NCI-H1417 (cell line): ENCODE data around the gene STKLD1.

Source experiments
- DNase-seq, 3 experiments: peaks; one replicate each; lab custom pipeline; 2025; lab: John Stamatoyannopoulos, UW

The STKLD1 gene

DNA sequence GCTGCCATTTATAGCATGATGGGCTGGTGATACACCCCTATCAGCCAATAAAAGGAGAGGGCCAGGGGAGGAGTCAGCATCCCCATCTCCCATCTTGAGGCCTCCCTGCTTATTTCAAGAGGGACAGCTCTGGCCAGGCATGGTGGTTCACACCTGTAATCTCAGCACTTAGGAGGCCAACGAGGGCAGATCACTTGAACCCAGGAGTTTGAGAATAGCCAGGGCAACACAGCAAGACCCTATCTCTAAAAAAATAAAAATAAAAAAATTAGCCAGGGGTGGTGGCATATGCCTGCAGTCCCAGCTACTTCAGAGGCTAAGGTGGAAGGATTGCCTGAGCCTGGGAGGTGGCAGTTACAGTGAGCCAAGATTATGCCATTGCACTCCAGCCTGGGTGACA is 31.9 kb downstream of the STKLD1 start:
- DNase-seq, result no peak

DNA sequence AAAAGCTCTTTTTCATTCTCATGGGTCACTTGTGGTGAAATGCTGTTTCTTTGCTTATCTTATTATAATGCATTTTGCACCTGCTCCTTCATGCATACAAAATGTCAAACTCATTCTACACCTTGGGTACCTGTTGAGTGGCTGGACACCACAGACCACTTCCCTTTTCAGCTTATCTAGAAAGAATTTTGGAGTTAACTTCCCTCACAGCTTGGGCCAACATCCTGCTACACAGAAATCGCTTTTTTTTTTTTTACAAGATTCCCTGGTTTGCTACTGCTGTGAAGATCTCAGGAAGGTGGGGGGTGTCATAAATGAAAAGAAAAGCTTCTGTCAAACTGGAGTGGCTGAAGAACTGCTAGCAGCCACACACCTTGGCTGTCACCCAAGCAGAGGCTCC is 39.0 kb downstream of the STKLD1 start:
- DNase-seq, result no peak

DNA sequence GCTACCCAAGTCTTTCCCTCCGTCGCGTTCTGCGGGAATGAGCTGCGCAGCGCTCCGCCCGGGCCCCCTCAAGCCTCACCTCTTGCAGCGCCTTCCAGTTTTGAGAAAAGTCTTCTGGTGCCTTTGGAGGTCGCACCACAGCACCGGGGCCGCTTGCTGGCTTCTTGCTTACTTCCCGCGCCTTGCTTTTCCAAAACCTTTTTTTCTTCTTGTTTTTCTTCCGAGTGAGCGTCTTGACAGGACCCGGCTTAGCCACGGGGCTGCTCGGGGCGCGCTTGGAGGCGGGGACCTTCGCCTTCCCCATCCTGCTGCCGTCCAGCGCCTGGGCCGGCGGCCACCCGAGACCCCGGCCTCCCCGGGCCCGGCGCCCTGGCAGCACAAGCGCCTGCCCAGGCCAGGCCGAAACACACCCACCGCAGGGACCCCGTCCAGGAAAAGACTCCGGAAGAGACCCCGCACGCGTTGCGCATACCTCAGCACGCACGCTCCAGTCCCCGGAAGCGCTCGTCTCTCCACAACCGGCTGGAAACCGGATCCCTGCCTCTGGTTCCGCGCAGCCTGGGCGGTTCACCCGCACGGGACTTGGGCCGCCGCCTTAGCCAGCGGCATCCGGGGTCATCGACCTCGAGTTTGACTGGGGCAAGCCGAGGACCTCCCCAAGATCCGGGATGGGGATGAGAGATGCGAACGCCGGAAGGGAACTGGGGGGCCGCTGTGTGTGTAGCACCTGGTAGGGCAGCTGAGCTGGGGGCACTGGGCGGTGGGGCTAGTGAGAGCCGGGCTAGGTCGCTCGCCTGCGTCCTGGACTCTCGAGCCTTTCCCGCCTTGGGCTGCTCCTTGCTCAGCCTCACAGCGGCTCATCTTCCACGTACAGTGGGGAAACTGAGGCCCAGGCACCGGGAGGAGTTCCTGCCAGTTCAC is 41.6 kb downstream of the STKLD1 start, which contains the start of gene REXO4:
Gene REXO4 (minus strand): TSS at position 470 of the 921 bp plus-strand sequence. CDS start 166 bp downstream, at position 304.
- DNase-seq, result peak; percentile 61 to 92 (median 87)

DNA sequence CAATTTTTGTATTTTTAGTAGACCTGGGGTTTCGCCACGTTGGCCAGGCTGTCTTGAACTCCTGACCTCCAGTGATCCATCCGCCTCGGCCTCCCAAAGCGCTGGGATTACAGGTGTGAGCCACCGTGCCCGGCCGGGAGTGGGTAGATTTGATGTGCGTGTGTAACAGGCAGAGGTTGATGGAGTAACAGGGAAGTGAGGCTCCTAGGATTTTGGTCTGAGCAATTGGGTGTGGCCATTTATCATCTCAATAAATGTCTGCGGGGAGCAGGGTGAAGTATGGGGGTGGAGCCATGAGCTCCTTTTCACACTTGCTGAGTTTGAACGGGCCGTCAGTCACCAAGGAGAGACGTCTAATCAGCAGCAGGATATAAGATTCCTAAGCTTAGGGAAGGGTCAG is 42.8 kb downstream of the STKLD1 start:
- DNase-seq, result no peak

DNA sequence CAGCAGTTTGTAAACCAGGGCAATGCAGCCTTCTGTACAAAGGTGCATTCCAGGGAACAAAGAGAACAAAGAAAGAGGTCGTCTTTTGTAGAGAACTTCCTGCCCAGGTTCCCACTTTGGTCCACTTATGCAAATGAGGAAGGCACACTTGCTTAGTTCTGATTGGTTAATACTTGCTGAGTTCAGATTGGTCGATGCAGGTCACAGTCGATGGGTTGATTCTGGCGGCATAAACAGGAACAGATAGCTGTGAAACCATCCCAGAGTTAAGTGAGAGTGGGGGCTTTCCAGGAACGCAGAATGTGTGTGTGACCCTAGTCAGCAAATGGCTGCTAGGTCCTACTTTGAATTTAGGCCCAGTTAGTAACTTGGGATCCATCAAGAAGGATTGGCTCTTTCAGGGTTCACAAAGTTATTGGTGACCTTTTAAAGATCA is 44.2 kb downstream of the STKLD1 start:
- no peak for DNase-seq

DNA sequence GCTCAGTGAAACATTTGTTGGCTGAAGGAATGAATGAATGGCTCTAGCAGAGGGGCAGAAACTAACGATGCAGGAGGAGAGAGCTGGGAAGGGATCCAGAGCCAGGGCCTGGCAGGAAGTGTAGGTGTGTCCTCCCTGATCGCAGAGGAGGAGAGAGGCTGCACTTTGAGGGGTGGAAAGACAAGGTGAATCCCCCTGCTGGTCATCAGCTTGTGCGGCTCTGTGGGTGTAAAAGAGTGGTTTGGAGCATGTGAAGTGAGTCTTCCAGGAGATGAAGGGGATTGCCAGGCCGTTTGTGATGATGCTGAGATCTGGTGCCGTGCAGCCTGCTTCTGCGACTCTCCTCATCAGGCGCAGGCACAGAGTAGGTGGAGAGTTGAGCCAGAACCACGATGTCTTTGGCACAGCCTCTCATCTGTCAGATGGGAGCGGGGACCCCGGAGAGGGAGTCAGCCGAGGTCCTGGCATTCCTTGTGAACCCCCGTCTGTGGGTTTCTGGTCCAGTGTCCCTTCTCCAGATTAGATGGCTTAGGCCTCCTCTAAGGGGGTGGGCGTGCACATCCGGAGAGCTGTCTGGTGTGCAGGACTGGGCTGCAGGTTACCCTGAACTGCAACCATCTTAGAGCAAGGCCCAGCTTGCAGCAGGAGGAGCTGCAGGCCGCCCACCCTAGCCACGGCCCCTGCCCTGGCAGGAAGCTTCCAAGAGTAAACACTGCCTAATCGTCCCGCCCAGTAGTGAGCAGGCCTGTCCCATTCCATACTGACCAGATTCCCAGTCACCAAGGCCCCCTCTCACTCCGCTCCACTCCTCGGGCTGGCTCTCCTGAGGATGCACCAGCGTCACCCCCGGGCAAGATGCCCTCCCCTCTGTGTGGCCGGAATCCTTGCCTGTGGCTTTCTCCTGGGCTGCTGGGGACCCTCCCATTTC is 45.7 kb downstream of the STKLD1 start, which contains the start of gene ADAMTS13:
Gene ADAMTS13 (plus strand): TSS at position 753 of the 928 bp plus-strand sequence. CDS start 77 bp downstream, at position 830.
- peak in 1 of 3 experiments; percentile 10 for DNase-seq

DNA sequence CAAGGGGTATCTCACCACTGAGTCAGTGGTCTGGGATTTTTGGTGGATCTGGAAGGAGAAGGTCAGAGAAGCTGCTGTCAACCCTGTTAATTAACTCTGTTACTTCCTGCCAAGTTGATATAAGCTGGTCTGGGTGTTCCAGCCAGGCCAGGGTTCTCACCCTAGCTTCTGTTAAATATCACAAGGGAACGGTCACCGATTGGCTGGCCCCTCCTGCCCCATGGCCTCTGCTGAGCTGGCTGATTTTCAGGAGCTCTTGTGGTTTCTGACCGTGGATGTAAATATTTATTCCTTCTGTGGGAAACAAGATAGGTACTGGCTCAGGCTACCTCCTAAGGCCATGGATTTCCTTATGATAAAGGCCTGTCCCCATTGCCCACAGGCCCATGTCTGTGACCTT is 47.0 kb downstream of the STKLD1 start:
- DNase-seq, result no peak

DNA sequence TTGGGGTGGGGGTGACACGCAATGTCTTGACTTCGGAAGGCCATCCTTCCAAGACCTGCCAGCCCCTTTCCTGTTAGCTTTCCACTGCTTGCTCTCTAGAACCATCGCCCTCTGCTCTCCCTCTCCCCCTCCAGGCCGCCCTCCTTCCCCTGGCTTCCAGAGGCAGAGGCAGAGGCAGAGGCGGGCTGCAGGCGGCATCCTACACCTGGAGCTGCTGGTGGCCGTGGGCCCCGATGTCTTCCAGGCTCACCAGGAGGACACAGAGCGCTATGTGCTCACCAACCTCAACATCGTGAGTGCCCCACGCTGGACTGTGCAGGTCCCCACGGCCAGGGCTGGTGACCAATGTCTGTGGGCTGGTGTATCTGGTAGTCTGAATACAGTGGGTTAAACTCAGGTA is 48.0 kb downstream of the STKLD1 start:
- DNase-seq, result no peak

DNA sequence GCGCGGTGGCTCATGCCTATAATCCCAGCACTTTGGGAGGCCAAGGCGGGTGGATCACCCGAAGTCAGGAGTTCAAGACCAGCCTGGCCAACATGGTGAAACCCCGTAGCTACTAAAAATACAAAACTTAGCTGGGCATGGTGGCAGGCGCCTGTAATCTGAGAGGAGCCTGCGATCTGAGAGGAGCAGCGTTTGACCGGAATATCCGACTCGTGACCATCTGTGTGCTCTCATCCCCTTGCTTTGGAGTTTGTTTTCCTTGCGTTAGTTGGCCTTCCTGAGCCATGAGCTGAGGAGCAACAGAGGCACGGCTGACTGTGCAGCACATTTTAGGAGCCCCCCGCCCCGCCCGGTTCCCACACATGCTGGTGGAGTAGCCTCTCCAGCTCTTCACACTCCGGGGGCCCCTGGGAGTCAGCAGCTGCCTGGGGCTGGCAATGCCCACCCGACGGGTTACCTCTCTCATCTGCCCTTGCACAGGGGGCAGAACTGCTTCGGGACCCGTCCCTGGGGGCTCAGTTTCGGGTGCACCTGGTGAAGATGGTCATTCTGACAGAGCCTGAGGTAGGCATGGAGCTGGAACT is 49.0 kb downstream of the STKLD1 start:
- no peak for DNase-seq

DNA sequence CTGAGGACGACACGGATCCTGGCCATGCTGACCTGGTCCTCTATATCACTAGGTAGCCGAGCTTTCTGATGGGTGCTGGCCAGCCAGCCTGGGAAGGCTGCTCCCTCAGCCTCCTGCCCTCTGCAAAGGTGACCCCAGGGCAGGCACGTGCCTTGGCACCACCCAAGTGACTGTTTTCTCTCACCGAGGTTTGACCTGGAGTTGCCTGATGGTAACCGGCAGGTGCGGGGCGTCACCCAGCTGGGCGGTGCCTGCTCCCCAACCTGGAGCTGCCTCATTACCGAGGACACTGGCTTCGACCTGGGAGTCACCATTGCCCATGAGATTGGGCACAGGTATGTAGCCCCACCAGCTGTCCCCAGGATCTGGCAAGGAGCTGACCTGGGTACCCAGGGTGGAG is 49.8 kb downstream of the STKLD1 start:
- DNase-seq, result no peak

DNA sequence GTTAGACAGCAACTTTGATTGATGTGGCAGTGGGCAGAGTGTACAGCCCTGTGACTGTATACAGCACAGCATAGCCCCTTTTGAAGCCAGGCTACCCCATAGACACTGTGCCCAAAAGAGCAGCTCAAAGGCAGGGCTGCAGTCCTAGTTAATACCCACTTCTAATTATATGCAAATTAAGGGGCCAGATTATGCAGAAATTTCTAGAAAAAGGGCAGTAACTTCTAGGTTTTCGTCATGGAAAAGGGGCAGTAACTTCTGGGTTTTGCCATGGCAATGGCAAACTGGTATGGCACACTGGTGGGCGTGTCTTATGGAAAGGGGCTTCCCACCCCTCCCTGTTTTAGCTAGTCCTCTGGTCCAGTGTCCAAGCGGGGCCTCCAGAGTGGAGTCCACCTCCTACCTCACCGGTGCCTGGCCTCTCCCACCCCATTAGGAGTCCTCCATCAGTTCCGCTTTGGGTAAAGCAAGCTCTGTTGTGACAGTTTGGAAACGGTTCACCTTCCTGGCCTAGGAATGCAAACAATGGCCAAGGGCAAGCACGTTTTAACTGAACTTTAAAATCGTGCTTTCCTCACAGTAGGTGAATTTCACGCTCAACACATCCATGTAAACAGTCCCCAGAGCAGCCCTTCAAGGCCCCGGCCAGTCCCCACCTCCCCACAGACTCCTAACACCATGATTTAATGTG is 51.6 kb downstream of the STKLD1 start:
- DNase-seq, result no peak

DNA sequence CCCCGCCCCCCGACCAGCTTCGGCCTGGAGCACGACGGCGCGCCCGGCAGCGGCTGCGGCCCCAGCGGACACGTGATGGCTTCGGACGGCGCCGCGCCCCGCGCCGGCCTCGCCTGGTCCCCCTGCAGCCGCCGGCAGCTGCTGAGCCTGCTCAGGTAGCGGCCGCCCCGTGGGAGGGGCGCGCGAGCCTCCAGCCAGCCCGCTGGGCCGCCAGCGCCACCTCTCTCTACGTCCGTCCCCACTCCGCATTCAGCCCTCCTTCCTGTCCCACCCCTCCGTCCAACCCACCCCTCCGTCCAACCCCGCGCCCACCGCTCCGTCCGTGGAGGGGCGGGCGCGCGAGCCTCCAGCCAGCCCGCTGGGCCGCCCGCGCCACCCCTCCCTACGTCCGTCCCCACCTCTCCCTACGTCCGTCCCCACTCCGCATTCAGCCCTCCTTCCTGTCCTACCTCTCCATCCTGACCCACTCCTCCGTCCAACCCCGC is 52.5 kb downstream of the STKLD1 start:
- DNase-seq, result peak in 2 of 3 experiments; percentile 35 to 48

DNA sequence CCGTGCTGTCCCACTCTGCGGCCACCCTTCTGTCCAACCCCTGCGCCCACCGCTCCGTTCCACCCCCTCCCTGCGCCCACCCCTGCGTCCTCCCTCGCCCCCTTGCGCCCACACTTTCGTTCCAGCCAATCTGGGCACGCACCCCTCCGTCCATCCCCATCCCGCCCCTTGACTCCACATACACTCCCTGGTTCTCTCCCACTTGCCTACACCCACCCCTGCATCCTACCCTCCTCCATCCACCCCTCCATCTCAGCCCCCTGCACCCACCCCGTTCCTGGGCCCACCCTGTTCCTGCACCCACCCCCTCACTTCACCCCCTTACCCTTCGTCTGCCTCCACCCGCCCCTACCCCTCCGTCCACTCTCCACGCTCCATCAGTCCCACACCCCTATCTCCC is 53.0 kb downstream of the STKLD1 start:
- no peak for DNase-seq

DNA sequence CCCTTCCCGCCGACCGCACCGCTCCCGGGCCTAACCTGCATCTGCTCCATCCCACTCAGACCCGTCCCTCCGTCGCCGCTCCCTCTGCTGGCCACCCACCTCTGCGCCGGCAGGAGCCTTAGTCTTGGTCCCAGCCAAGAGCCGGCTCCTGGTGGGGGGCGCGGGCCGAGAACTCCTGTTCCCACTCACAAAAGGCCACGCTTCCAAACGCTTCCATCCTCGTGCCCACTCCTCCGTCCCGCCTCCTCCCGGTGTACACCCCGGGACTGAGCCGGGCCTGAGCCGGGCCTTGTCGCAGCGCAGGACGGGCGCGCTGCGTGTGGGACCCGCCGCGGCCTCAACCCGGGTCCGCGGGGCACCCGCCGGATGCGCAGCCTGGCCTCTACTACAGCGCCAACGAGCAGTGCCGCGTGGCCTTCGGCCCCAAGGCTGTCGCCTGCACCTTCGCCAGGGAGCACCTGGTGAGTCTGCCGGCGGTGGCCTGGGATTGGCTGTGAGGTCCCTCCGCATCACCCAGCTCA is 53.5 kb downstream of the STKLD1 start:
- no peak for DNase-seq

DNA sequence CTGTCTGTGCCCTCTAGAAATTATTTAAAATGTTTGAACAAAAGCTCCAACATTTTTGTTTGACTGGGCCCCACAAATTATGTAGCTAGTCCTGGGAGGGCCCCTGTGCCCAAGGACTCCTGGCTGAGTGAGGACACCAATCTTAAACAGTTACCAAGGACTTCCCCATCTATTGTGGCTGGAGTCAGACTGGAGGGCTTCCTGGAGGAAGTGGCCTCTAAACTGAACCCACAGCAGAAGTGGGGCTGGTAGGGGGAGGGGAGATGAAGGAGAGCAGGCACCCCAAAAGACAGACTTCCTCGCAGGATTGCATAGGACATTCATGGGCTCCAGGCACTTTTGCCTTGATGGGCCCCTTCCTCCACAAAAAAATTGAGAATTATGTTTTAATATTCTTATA is 54.1 kb downstream of the STKLD1 start:
- DNase-seq, result no peak

DNA sequence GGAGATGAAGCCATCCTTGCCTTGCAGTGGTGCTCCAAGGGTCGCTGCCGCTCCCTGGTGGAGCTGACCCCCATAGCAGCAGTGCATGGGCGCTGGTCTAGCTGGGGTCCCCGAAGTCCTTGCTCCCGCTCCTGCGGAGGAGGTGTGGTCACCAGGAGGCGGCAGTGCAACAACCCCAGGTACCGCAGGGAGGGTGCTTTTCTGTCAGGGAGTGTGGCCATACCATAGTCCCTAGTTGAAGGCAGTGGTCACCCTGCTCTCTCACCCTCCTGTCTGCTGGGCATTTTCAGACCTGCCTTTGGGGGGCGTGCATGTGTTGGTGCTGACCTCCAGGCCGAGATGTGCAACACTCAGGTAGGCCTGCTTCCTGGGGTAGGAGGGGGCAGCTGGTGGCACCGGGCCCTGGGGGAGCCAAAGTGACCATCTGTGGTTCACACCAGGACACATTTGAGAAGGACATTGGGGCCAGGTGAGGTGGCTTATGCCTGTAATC is 57.2 kb downstream of the STKLD1 start:
- no peak for DNase-seq

DNA sequence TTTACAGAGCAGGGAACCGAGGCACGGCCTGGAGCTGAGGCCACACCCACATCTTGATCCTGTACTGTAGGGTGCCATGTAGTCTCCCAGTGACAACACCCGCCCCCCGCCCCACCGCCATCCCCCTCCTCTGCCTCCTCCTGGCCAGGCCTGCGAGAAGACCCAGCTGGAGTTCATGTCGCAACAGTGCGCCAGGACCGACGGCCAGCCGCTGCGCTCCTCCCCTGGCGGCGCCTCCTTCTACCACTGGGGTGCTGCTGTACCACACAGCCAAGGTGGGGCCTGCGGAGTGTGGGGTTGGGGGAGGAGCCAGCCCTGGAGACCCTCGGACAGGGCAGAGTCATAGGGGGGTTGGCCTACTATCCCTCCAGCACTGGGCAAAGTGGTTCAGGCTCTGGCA is 60.5 kb downstream of the STKLD1 start:
- DNase-seq, result no peak

DNA sequence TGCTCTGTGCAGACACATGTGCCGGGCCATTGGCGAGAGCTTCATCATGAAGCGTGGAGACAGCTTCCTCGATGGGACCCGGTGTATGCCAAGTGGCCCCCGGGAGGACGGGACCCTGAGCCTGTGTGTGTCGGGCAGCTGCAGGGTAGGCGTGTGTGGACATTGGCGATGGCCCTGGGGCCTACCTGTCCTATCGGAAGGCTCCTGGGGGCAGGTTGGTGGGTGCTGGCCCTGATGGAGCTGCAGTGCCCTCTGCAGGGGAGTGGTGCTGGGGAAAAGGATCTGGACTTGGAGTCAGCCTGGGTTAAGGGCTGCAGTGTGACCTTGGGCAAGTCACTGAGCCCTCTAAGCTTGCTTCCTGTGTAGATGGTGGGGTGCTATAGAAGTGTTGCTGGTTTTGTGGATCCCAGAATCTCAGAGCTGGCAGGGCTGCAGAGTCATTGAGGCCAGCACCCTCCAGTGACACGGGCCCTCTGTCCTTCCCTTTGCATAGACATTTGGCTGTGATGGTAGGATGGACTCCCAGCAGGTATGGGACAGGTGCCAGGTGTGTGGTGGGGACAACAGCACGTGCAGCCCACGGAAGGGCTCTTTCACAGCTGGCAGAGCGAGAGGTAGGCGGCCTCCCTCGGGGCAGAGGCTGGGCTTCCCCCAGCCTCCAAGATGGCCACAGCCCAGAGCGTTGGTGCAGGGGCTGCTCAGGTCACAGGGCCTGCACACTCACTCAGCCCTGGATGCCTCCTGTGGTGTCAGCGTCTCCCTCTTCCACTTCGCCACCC is 61.8 kb downstream of the STKLD1 start:
- no peak for DNase-seq

DNA sequence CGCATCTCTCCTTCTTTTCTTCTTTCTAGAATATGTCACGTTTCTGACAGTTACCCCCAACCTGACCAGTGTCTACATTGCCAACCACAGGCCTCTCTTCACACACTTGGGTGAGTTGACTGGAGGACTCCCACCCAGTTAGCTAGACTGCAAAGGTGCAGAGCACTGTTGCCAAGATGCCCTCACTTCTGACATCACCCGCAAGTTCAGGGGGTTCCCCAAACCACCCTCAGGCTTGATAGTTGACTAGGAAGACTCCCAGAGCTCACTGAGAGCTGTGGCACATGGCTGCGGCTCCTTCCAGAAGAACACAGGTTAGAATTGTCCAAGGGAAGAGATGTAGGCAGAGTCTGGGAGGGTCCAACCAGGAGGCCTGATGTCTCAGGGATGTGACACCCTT is 63.2 kb downstream of the STKLD1 start:
- DNase-seq, result no peak

DNA sequence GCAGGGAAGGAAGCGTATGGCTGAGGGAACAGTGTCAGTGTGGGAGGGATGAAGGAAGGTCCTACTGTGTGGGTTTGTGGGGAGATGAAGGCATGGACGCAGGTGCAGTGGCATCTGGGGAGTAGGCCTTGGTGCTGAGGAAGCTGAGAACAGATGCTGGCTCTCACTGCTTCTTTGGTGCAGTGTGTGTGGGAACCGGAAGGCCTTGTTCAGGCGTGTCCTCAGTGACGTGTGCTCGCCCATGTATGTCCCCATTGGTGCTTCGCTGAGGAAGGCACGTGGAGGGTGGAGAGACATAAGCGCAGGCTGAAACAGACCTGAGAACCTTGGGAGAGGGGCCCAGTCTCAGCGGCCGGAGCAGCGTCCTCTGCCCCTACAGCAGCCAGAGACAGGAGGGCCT is 64.7 kb downstream of the STKLD1 start:
- DNase-seq, result no peak
